Measurements from ENCODE around the gene ZNF420. TPM values are rescaled to one million over a fixed set of nuclear protein-coding genes. Genes with fewer than 3 reads are reported as not detected.
"Not testable (repeated sequence)": the region's sequence is repeated elsewhere in the genome, so short reads cannot be mapped to it uniquely, and the experiment has no call there.

ZNF420 gene
- total and polyA plus RNA-seq, 10 donors: 5.3 to 24.3 (median 14.4) TPM

GRCh38 chr19:37114001-37114400 is 35.8 kb downstream of the ZNF420 start:
- Histone ChIP-seq H3K4me1 (no peaks in the 10 kb centered on the region), H3K9me3 (peaks cover 30 to 100% (median 98%) of the 10 kb centered on the region in 8 donors), H3K36me3 (peaks cover 26 to 86% (median 77%) of the 10 kb centered on the region in 6 donors), H3K27me3 (replicated peaks in 1 of 7) (no peaks in the 10 kb centered on the region), H3K4me3 (peak overlapping the region in 1 of 8 donors; percentile 21), H3K27ac (no peak overlapping the region)
- WGBS, 5 donors: 91 to 97% (median 96%) methylated on average over 9 of the region's 9 CpGs
- intact Hi-C loops (cut with DNase I; ENCODE audit: low total_unique reads): no loop called here
- no peak for DNase-seq
- no peak for TF ChIP-seq POLR2A (IDR thresholded peaks at IDR 0.05)
- TF ChIP-seq POLR2AphosphoS5 (IDR thresholded peaks at IDR 0.05): no peak
- no peak for TF ChIP-seq CTCF (IDR thresholded peaks at IDR 0.05 in 8 of 11, conservative IDR thresholded peaks at IDR 0.05 in 3 of 11)

- H3K27me3 ChIP-seq (replicated peaks in 1 of 7); H3K27ac ChIP-seq; H3K4me1 ChIP-seq; DNase-seq; H3K4me3 ChIP-seq; intact Hi-C loops (cut with DNase I; ENCODE audit: low total_unique reads): not testable (repeated sequence)
- peaks cover 42 to 95% (median 92%) of the 10 kb centered on the region in 8 donors for H3K9me3 ChIP-seq
- H3K36me3 ChIP-seq: peaks cover 0 to 42% (median 16%) of the 10 kb centered on the region in 6 donors
- 84 to 96% (median 92%) methylated on average over 2 to 3 of the region's 3 CpGs for WGBS, 5 donors
These were observed 43.9 kb downstream of the ZNF420 start for GRCh38 chr19:37122093-37122492.

DNA sequence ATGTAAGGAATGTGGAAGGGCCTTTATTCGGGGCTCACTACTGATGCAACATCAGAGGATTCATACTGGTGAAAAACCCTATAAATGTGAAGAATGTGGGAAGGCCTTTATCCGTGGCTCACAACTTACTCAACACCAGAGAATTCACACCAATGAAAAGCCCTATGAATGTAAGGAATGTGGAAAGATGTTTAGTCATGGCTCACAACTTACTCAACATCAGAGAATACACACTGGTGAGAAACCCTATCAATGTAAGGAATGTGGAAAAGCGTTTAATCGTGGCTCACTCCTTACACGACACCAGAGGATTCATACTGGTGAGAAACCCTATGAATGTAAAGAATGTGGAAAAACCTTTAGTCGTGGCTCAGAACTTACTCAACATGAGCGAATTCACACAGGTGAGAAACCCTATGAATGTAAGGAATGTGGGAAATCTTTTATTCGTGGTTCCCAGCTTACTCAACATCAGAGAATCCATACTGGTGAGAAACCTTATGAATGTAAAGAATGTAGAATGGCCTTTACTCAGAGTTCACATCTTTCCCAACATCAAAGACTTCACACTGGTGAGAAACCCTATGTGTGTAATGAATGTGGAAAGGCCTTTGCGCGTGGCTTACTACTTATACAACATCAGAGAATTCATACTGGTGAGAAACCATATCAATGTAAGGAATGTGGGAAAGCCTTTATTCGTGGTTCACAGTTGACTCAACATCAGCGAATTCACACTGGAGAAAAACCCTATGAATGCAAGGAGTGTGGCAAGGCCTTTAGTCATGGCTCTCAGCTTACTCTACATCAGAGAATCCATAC is 50.0 kb downstream of the ZNF420 start:
- DNase-seq: no peak
- intact Hi-C loops (cut with DNase I; ENCODE audit: low total_unique reads): no loop called here
- no peaks in the 10 kb centered on the region for H3K27me3 ChIP-seq (replicated peaks in 1 of 7)
- peaks cover 89 to 100% (median 100%) of the 10 kb centered on the region in 8 donors for H3K9me3 ChIP-seq
- 95 to 98% (median 95%) methylated on average over 12 of the region's 12 CpGs for WGBS, 5 donors
- TF ChIP-seq POLR2A (IDR thresholded peaks at IDR 0.05) (no peak), POLR2AphosphoS5 (IDR thresholded peaks at IDR 0.05) (no peak), CTCF (IDR thresholded peaks at IDR 0.05 in 8 of 11, conservative IDR thresholded peaks at IDR 0.05 in 3 of 11) (no peak)
- H3K27ac ChIP-seq: no peak overlapping the region
- peaks cover 12 to 77% (median 31%) of the 10 kb centered on the region in 6 donors for H3K36me3 ChIP-seq
- no peaks in the 10 kb centered on the region for H3K4me1 ChIP-seq
- no peak overlapping the region for H3K4me3 ChIP-seq

DNA sequence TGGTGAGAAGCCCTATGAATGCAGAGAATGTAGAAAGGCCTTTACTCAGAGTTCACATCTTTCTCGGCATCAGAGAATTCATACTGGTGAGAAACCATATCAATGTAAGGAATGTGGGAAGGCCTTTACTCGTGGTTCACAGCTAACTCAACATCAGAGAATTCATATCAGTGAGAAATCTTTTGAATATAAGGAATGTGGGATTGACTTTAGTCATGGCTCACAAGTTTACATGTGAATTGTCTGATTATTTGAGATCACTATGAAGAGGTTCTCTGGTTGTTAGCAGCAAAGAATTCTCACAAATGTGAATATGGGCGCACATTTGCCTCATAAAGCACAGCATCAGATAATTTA is 50.6 kb downstream of the ZNF420 start:
- peaks cover 91 to 100% (median 100%) of the 10 kb centered on the region in 8 donors for H3K9me3 ChIP-seq
- H3K27ac ChIP-seq: no peak overlapping the region
- H3K36me3 ChIP-seq: peaks cover 12 to 80% (median 31%) of the 10 kb centered on the region in 6 donors
- no peaks in the 10 kb centered on the region for H3K4me1 ChIP-seq
- no peak overlapping the region for H3K4me3 ChIP-seq
- TF ChIP-seq POLR2AphosphoS5 (IDR thresholded peaks at IDR 0.05) (no peak), POLR2A (IDR thresholded peaks at IDR 0.05) (no peak), CTCF (IDR thresholded peaks at IDR 0.05 in 8 of 11, conservative IDR thresholded peaks at IDR 0.05 in 3 of 11) (no peak)
- intact Hi-C loops (cut with DNase I; ENCODE audit: low total_unique reads): no loop called here
- 77 to 95% (median 93%) methylated on average over 3 of the region's 3 CpGs for WGBS, 5 donors
- no peak for DNase-seq
- no peaks in the 10 kb centered on the region for H3K27me3 ChIP-seq (replicated peaks in 1 of 7)
